HG03469 (cell line): ENCODE data around the gene DENND6A.

Experiments
- ATAC-seq: cut with Tn5 transposase; IDR thresholded peaks from one replicate; pipeline ENCODE4 v1.9.1; 2021; ENCODE audit warnings: mild to moderate bottlenecking, moderate library complexity, moderate number of reproducible peaks; ENCODE audit not compliant: unreplicated experiment

DENND6A gene

GRCh38 chr3:57582474-57583168 lies 110.3 kb downstream of the DENND6A start:
- no peak for ATAC-seq

- no peak for ATAC-seq
These were observed 115.1 kb downstream of the DENND6A start for GRCh38 chr3:57577801-57578200.

- ATAC-seq = no peak
These were observed 116.8 kb downstream of the DENND6A start for GRCh38 chr3:57575966-57576626.
